Panc1 (cell line): ENCODE data around the gene DCAF15. TPM values are rescaled to one million over a fixed set of nuclear protein-coding genes. Genes with fewer than 3 reads are reported as not detected.

Source experiments
- ATAC-seq: fragments of 200-7000 bp; cut with Tn5 transposase; 2 replicates; pipeline ENCODE4 v1.9.1; 2020; ENCODE audit warnings: mild to moderate bottlenecking, moderate library complexity
- BruUV-seq: library from RNA; stranded (reverse); fragments of 400-500 nt; replicated peaks from 2 replicates; lab custom pipeline; 2021; lab: Mats Ljungman, UMichigan
- CTCF ChIA-PET: fragments of 300-600 bp; sonication (Branson Sonifier 250); formaldehyde crosslinking; loops from one replicate; lab custom pipeline; 2022; ENCODE audit warnings: antibody characterized with exemption; lab: Charles Lee
- POLR2A ChIA-PET: fragments of 300-600 bp; sonication (Branson Sonifier 250); formaldehyde crosslinking; loops from one replicate; lab custom pipeline; 2022; ENCODE audit warnings: antibody characterized with exemption; lab: Charles Lee
- DNase-seq: peaks from one replicate; pipeline ENCODE4 v3.0.0-alpha.2; 2010; ENCODE audit warnings: low read depth, low spot score
- H3K27ac ChIP-seq: 2 replicates; pipeline ENCODE4 v1.5.1; 2011; ENCODE audit warnings: mild to moderate bottlenecking, low read length, inconsistent platforms
- H3K27me3 ChIP-seq: fragments of 200-500 bp; sonication (Bioruptor generic); 2 replicates; pipeline ENCODE4 v1.6.0; 2014; ENCODE audit warnings: low read length, inconsistent platforms; ENCODE audit not compliant: control insufficient read depth, insufficient read depth
- H3K36me3 ChIP-seq: fragments of 200-500 bp; sonication (Bioruptor generic); 2 replicates; pipeline ENCODE4 v1.5.1; 2014; ENCODE audit warnings: inconsistent platforms, mild to moderate bottlenecking, low read length, moderate library complexity; ENCODE audit not compliant: control insufficient read depth, insufficient read depth
- H3K4me1 ChIP-seq: 2 replicates; pipeline ENCODE4 v1.5.1; 2011; ENCODE audit warnings: inconsistent platforms, mild to moderate bottlenecking, low read length, moderate library complexity; ENCODE audit not compliant: control insufficient read depth, insufficient read depth
- H3K4me3 ChIP-seq, 2 experiments: 2 replicates each; pipeline ENCODE4 v1.5.1; 2011 to 2012; ENCODE audit warnings: low read depth in 2 of 2, low read length in 2 of 2, mild to moderate bottlenecking in 2 of 2, inconsistent platforms in 1 of 2, moderate library complexity in 1 of 2
- H3K9me3 ChIP-seq: fragments of 200-500 bp; sonication (Bioruptor generic); 2 replicates; pipeline ENCODE4 v1.5.1; 2014; ENCODE audit warnings: low read depth, mild to moderate bottlenecking, inconsistent platforms, low read length, moderate library complexity; ENCODE audit not compliant: control insufficient read depth, insufficient read depth
- POLR2AphosphoS5 ChIP-seq: IDR thresholded peaks from 2 replicates; pipeline ENCODE4 v1.6.1; 2012; ENCODE audit warnings: mild to moderate bottlenecking, low read depth, low read length, moderate library complexity
- SIN3A ChIP-seq: IDR thresholded peaks from 2 replicates; pipeline ENCODE4 v1.6.1; 2012; ENCODE audit warnings: low read depth, mild to moderate bottlenecking, low read length, moderate library complexity, borderline replicate concordance; ENCODE audit not compliant: insufficient read depth
- TCF7L2 ChIP-seq: IDR thresholded peaks from 2 replicates; pipeline ENCODE4 v1.6.1; 2011; ENCODE audit warnings: mild to moderate bottlenecking, low read depth, low read length, inconsistent platforms
- in situ Hi-C: cut with HindIII; loops from 2 replicates; pipeline ENCODE4 v1.10.0; 2016; ENCODE audit warnings: low sequenced_read_pairs, low pct_unique_long_range_greater_than_20kb
- intact Hi-C: fragments of 100-400 bp; cut with micrococcal nuclease; formaldehyde crosslinking; loops from one replicate; pipeline ENCODE4 v1.10.0; 2022; ENCODE audit not compliant: unreplicated experiment
- total RNA-seq: library from RNA; stranded (reverse); gene quantifications from one replicate; pipeline ENCODE4 v1.2.1, GENCODE V29; 2021; ENCODE audit not compliant: unreplicated experiment
- TF ChIP-seq, protein P1 (sequence below), 2 experiments: IDR thresholded peaks; 2 replicates each; pipeline ENCODE4 v1.6.1; 2011 to 2012; ENCODE audit warnings: low read depth in 2 of 2, control low read depth in 1 of 2, low read length in 1 of 2, mild to moderate bottlenecking in 1 of 2, moderate library complexity in 1 of 2; ENCODE audit not compliant: insufficient read depth in 1 of 2
- TF ChIP-seq, protein P2 (sequence below): fragments of 450-650 bp; IDR thresholded peaks from 2 replicates; pipeline ENCODE4 v1.5.1; 2017; ENCODE audit warnings: mild to moderate bottlenecking

The DCAF15 gene
- total RNA-seq, 1 experiment from 2014 or later = 38.8 TPM

DNA sequence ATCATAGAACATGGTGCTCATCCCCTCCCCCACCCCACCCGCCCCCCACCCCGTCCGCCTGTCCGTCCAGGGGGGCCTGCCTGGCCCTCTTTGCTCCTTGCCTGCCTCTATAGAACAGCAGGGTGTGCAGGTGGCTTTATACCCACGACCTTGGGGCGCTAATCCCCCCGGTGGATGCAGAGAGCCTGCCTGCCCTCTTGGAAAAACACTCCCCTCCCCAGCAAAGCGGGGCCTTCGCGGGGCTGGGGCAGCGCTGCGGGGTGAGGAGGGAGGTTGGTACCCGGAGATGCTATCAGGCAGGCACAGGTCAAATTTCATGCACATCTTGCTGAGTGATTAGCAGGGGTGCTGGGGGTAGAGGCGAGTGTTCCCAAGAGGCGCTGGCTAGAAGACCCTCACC, 31.9 kb downstream of the DCAF15 start:
- BruUV-seq = no TSS peak
- intact Hi-C loops = no loop called here
- TF ChIP-seq, protein P1, sequence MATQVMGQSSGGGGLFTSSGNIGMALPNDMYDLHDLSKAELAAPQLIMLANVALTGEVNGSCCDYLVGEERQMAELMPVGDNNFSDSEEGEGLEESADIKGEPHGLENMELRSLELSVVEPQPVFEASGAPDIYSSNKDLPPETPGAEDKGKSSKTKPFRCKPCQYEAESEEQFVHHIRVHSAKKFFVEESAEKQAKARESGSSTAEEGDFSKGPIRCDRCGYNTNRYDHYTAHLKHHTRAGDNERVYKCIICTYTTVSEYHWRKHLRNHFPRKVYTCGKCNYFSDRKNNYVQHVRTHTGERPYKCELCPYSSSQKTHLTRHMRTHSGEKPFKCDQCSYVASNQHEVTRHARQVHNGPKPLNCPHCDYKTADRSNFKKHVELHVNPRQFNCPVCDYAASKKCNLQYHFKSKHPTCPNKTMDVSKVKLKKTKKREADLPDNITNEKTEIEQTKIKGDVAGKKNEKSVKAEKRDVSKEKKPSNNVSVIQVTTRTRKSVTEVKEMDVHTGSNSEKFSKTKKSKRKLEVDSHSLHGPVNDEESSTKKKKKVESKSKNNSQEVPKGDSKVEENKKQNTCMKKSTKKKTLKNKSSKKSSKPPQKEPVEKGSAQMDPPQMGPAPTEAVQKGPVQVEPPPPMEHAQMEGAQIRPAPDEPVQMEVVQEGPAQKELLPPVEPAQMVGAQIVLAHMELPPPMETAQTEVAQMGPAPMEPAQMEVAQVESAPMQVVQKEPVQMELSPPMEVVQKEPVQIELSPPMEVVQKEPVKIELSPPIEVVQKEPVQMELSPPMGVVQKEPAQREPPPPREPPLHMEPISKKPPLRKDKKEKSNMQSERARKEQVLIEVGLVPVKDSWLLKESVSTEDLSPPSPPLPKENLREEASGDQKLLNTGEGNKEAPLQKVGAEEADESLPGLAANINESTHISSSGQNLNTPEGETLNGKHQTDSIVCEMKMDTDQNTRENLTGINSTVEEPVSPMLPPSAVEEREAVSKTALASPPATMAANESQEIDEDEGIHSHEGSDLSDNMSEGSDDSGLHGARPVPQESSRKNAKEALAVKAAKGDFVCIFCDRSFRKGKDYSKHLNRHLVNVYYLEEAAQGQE (IDR thresholded peaks at IDR 0.05; ENCODE audit: insufficient read depth in 1 of 2, low read depth in 2 of 2, low read length in 1 of 2) = no peak
- no peak for TF ChIP-seq TCF7L2
- TF ChIP-seq SIN3A = no peak
- TF ChIP-seq, protein P2, sequence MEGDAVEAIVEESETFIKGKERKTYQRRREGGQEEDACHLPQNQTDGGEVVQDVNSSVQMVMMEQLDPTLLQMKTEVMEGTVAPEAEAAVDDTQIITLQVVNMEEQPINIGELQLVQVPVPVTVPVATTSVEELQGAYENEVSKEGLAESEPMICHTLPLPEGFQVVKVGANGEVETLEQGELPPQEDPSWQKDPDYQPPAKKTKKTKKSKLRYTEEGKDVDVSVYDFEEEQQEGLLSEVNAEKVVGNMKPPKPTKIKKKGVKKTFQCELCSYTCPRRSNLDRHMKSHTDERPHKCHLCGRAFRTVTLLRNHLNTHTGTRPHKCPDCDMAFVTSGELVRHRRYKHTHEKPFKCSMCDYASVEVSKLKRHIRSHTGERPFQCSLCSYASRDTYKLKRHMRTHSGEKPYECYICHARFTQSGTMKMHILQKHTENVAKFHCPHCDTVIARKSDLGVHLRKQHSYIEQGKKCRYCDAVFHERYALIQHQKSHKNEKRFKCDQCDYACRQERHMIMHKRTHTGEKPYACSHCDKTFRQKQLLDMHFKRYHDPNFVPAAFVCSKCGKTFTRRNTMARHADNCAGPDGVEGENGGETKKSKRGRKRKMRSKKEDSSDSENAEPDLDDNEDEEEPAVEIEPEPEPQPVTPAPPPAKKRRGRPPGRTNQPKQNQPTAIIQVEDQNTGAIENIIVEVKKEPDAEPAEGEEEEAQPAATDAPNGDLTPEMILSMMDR = no peak
- no peak for TF ChIP-seq POLR2AphosphoS5
- Histone ChIP-seq H3K36me3 (no peaks in the 10 kb centered on the region), H3K27ac (no peak overlapping the region), H3K4me1 (peaks cover 8% of the 10 kb centered on the region), H3K9me3 (no peaks in the 10 kb centered on the region), H3K27me3 (no peaks in the 10 kb centered on the region), H3K4me3 (no peak overlapping the region)
- ChIA-PET POLR2A (no interaction called here), CTCF (no interaction called here)
- ATAC-seq (no peak), DNase-seq (no peak)
- in situ Hi-C loops = no loop called here

GRCh38 chr19:13984875-13985741, 32.8 kb downstream of the DCAF15 start:
- ATAC-seq (no peak), DNase-seq (no peak)
- H3K9me3 ChIP-seq = no peaks in the 10 kb centered on the region
- BruUV-seq = no TSS peak
- in situ Hi-C loops = no loop called here
- TF ChIP-seq TCF7L2 = no peak
- TF ChIP-seq, protein P1 (IDR thresholded peaks at IDR 0.05; ENCODE audit: insufficient read depth in 1 of 2, low read depth in 2 of 2, low read length in 1 of 2) = no peak
- TF ChIP-seq SIN3A = no peak
- TF ChIP-seq, protein P2 = no peak
- no peak for TF ChIP-seq POLR2AphosphoS5
- intact Hi-C loops = no loop called here
- H3K27me3 ChIP-seq = no peaks in the 10 kb centered on the region
- H3K4me1 ChIP-seq = peaks cover 8% of the 10 kb centered on the region
- no peaks in the 10 kb centered on the region for H3K36me3 ChIP-seq
- H3K4me3 ChIP-seq = no peak overlapping the region
- H3K27ac ChIP-seq = no peak overlapping the region
- ChIA-PET CTCF (no interaction called here), POLR2A (no interaction called here)
